Neural progenitor cell (in vitro differentiated cells): ENCODE measurements around the gene RGSL1. TPM values are rescaled to one million over a fixed set of nuclear protein-coding genes. Genes with fewer than 3 reads are reported as not detected.

Experiments used
- DNase-seq: peaks from one replicate; pipeline ENCODE4 v3.0.0-alpha.2; 2016; ENCODE audit warnings: low spot score
- H2AFZ ChIP-seq: fragments of 200-600 bp; sonication (generic); replicated peaks from 2 replicates; pipeline ENCODE4 v1.6.1; 2016; ENCODE audit warnings: antibody characterized with exemption
- H3F3A ChIP-seq: fragments of 200-600 bp; sonication (generic); 2 replicates; pipeline ENCODE4 v1.6.1; 2016; ENCODE audit warnings: antibody characterized with exemption, low read depth
- H3K27ac ChIP-seq: fragments of 200-600 bp; sonication (generic); 2 replicates; pipeline ENCODE4 v1.5.1; 2016; ENCODE audit warnings: mild to moderate bottlenecking
- H3K27me3 ChIP-seq: fragments of 200-600 bp; sonication (generic); 2 replicates; pipeline ENCODE4 v1.6.1; 2016; ENCODE audit warnings: mild to moderate bottlenecking, moderate library complexity
- H3K36me3 ChIP-seq: fragments of 200-600 bp; sonication (generic); 2 replicates; pipeline ENCODE4 v1.5.1; 2016
- H3K4me1 ChIP-seq: fragments of 200-600 bp; sonication (generic); 2 replicates; pipeline ENCODE4 v1.6.1; 2016; ENCODE audit warnings: mixed run types
- H3K4me2 ChIP-seq: fragments of 200-600 bp; sonication (generic); 2 replicates; pipeline ENCODE4 v1.6.1; 2016
- H3K4me3 ChIP-seq: fragments of 200-600 bp; sonication (generic); 2 replicates; pipeline ENCODE4 v1.5.1; 2016
- H3K79me2 ChIP-seq: fragments of 200-600 bp; sonication (generic); 2 replicates; pipeline ENCODE4 v1.6.1; 2016; ENCODE audit warnings: low read depth
- H3K9ac ChIP-seq: fragments of 200-600 bp; sonication (generic); 2 replicates; pipeline ENCODE4 v1.6.1; 2016
- H3K9me3 ChIP-seq: fragments of 200-600 bp; sonication (generic); 2 replicates; pipeline ENCODE4 v1.5.1; 2016; ENCODE audit warnings: low read depth
- H4K20me1 ChIP-seq: fragments of 200-600 bp; sonication (generic); 2 replicates; pipeline ENCODE4 v1.6.1; 2016; ENCODE audit warnings: low read depth
- H3K27ac Mint-ChIP-seq: 3 replicates; pipeline ENCODE4 v1.8.0; 2021; ENCODE audit warnings: mixed read lengths
- H3K27me3 Mint-ChIP-seq: 2 replicates; pipeline ENCODE4 v1.8.0; 2022; ENCODE audit warnings: low read depth, mild to moderate bottlenecking, inconsistent platforms, moderate library complexity, mixed read lengths; ENCODE audit not compliant: insufficient read depth
- H3K36me3 Mint-ChIP-seq: 3 replicates; pipeline ENCODE4 v1.8.0; 2021; ENCODE audit warnings: mixed read lengths
- H3K4me1 Mint-ChIP-seq: 3 replicates; pipeline ENCODE4 v1.8.0; 2021; ENCODE audit warnings: mixed read lengths
- H3K4me3 Mint-ChIP-seq: 3 replicates; pipeline ENCODE4 v1.8.0; 2021; ENCODE audit warnings: mild to moderate bottlenecking, moderate library complexity, mixed read lengths
- H3K9me3 Mint-ChIP-seq: 3 replicates; pipeline ENCODE4 v1.8.0; 2020; ENCODE audit warnings: mixed read lengths
- EZH2 ChIP-seq: fragments of 200-600 bp; sonication (generic); IDR thresholded peaks from 2 replicates; pipeline ENCODE4 v1.6.1; 2017; ENCODE audit warnings: antibody characterized with exemption, mild to moderate bottlenecking, moderate library complexity
- EZH2phosphoT487 ChIP-seq: fragments of 200-600 bp; sonication (generic); IDR thresholded peaks from 2 replicates; pipeline ENCODE4 v1.6.1; 2017; ENCODE audit warnings: antibody characterized with exemption
- total RNA-seq: library from RNA; depleted of rRNA; stranded (reverse); fragments of >200 nt; gene quantifications from 2 replicates; pipeline ENCODE4 v1.2.3, GENCODE V29; 2015; ENCODE audit warnings: low replicate concordance
- TF ChIP-seq, protein P1 (sequence below): fragments of 200-600 bp; sonication (generic); IDR thresholded peaks from 2 replicates; pipeline ENCODE4 v1.5.1; 2017; ENCODE audit warnings: antibody characterized with exemption, mild to moderate bottlenecking

Gene RGSL1
- total RNA-seq, 1 donor from 2014 or later: not detected

DNA sequence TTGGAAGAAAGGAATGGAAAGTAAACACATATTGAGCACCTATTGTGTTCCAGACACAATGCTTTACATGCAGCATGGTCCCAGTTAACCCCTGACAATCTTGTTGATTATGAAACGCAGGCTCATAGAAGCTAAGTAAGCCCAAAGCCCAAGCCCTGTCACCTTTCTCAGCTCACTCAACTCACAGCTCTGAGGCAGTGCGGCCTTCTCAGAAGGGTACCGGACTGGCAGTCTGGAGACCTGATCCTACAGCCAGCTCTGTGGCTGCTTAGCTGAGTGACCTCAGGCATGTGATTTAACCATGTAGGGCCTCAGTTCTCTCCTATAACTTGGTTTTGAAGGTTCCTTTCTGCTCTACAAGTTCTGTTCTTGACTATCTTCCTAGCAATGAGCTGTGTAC, 139.6 kb downstream of the RGSL1 start:
- Mint-ChIP-seq H3K27me3 (peaks cover 6% of the 10 kb centered on the region), H3K9me3 (no peaks in the 10 kb centered on the region), H3K4me3 (peak overlapping the region; percentile 14), H3K36me3 (no peaks in the 10 kb centered on the region), H3K4me1 (peaks cover 14% of the 10 kb centered on the region), H3K27ac (no peak overlapping the region)
- no peak overlapping the region for H3K4me3 ChIP-seq
- H3K27me3 ChIP-seq: no peaks in the 10 kb centered on the region
- no peaks in the 10 kb centered on the region for H4K20me1 ChIP-seq
- no peaks in the 10 kb centered on the region for H3K79me2 ChIP-seq
- no peaks in the 10 kb centered on the region for H3F3A ChIP-seq
- no peaks in the 10 kb centered on the region for H3K4me1 ChIP-seq
- H2AFZ ChIP-seq: peak overlapping the region; percentile 97
- TF ChIP-seq, protein P1, sequence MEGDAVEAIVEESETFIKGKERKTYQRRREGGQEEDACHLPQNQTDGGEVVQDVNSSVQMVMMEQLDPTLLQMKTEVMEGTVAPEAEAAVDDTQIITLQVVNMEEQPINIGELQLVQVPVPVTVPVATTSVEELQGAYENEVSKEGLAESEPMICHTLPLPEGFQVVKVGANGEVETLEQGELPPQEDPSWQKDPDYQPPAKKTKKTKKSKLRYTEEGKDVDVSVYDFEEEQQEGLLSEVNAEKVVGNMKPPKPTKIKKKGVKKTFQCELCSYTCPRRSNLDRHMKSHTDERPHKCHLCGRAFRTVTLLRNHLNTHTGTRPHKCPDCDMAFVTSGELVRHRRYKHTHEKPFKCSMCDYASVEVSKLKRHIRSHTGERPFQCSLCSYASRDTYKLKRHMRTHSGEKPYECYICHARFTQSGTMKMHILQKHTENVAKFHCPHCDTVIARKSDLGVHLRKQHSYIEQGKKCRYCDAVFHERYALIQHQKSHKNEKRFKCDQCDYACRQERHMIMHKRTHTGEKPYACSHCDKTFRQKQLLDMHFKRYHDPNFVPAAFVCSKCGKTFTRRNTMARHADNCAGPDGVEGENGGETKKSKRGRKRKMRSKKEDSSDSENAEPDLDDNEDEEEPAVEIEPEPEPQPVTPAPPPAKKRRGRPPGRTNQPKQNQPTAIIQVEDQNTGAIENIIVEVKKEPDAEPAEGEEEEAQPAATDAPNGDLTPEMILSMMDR: no peak
- TF ChIP-seq EZH2 (no peak), EZH2phosphoT487 (no peak)
- no peak overlapping the region for H3K27ac ChIP-seq
- H3K9me3 ChIP-seq: peaks cover 3% of the 10 kb centered on the region
- no peaks in the 10 kb centered on the region for H3K36me3 ChIP-seq
- H3K4me2 ChIP-seq: peak overlapping the region; percentile 79
- no peak overlapping the region for H3K9ac ChIP-seq
- DNase-seq: no peak

DNA sequence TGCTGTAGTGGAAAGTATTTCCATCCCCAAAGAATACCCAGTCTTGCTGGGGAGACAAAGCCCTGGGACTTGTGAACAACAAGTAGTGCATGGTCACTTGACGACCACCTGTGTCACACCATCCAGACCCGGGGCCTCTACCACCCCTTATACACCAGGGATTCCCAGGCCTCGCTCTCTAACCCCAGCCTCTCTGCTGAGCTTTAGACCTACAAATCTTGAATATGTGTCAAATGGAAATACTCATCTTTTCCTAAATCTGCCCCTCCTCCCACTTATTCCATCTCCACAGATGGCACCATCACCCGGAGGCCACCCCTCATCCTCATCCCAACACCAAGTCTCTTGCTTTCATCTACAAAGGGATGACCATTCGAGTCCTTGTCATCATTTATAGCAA, 140.0 kb downstream of the RGSL1 start:
- H2AFZ ChIP-seq: peak overlapping the region; percentile 97
- no peak overlapping the region for H3K4me3 Mint-ChIP-seq

DNA sequence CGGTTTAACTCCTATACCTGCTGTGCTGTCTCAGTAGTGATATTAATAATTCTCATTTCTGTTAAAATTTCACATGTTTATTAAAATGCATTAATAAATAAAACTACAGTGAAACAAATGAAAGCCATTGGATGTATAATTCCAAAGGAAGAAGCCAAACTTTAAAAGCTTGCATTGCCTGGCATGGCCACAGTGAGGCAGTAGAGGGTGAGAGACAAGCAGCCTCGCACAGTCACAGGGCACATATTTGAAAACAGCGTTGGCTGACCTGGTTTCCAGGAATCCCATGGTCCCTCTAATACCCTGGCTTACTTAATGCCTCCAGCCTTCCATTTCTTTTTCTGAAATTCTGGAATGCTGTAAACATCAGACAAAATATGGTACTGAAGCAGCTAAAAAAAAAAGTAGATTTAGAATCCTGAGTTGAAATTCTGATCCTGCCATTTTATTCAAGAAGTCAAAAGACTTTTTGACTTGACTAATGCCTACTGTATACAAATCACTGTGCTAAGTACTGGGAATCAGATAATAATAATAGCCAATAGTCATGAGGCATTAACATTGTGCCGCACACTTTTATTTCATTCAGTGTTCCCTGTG, 145.8 kb downstream of the RGSL1 start:
- Histone ChIP-seq H3K36me3 (no peaks in the 10 kb centered on the region), H3K4me2 (no peak overlapping the region), H3K9ac (no peak overlapping the region), H4K20me1 (no peaks in the 10 kb centered on the region), H3K79me2 (no peaks in the 10 kb centered on the region), H3K4me3 (no peak overlapping the region), H3F3A (peaks cover 5% of the 10 kb centered on the region), H3K4me1 (no peaks in the 10 kb centered on the region), H3K27me3 (no peaks in the 10 kb centered on the region), H3K27ac (no peak overlapping the region), H2AFZ (no peak overlapping the region), H3K9me3 (no peaks in the 10 kb centered on the region)
- Mint-ChIP-seq H3K27me3 (peaks cover 4% of the 10 kb centered on the region), H3K4me1 (no peaks in the 10 kb centered on the region), H3K4me3 (no peak overlapping the region), H3K9me3 (no peaks in the 10 kb centered on the region), H3K36me3 (no peaks in the 10 kb centered on the region), H3K27ac (no peak overlapping the region)
- TF ChIP-seq EZH2phosphoT487: no peak
- TF ChIP-seq, protein P1: peak; percentile 97
- DNase-seq: peak; percentile 78

More for the DNA sequence above, 140.0 kb downstream of the RGSL1 start:
- H3K79me2 ChIP-seq: no peaks in the 10 kb centered on the region
- H3K9ac ChIP-seq: no peak overlapping the region
- no peak for DNase-seq
- no peak overlapping the region for H3K4me2 ChIP-seq
- peaks cover 6% of the 10 kb centered on the region for H3K27me3 Mint-ChIP-seq
- H3K27me3 ChIP-seq: no peaks in the 10 kb centered on the region
- no peaks in the 10 kb centered on the region for H3K36me3 ChIP-seq
- H3K9me3 Mint-ChIP-seq: no peaks in the 10 kb centered on the region
- no peak overlapping the region for H3K27ac Mint-ChIP-seq
- H3K36me3 Mint-ChIP-seq: no peaks in the 10 kb centered on the region
- peaks cover 14% of the 10 kb centered on the region for H3K4me1 Mint-ChIP-seq
- H3K4me3 ChIP-seq: no peak overlapping the region
- H3F3A ChIP-seq: no peaks in the 10 kb centered on the region
- no peak overlapping the region for H3K27ac ChIP-seq
- H3K4me1 ChIP-seq: no peaks in the 10 kb centered on the region
- TF ChIP-seq, protein P1: no peak
- TF ChIP-seq EZH2: no peak
- no peak for TF ChIP-seq EZH2phosphoT487
- peaks cover 3% of the 10 kb centered on the region for H3K9me3 ChIP-seq
- no peaks in the 10 kb centered on the region for H4K20me1 ChIP-seq
